Ovary (tissue), 9 donors: ENCODE measurements around the gene RALGPS1. TPM values are rescaled to one million over a fixed set of nuclear protein-coding genes. Genes with fewer than 3 reads are reported as not detected.

Experiments used
- DNase-seq, 5 donors: peaks; one replicate each; pipeline ENCODE4 v3.0.0-alpha.2; 2019 to 2020
- H3K27ac ChIP-seq, 2 donors: fragments of 200-600 bp; one replicate each; pipeline versions ENCODE4 v1.5.1 to v1.8.0; 2019 to 2022
- H3K27me3 ChIP-seq: fragments of 200-600 bp; one replicate; pipeline ENCODE4 v1.8.0; 2022
- H3K36me3 ChIP-seq: fragments of 200-600 bp; sonication (generic); one replicate; pipeline ENCODE4 v1.5.1; 2019
- H3K4me1 ChIP-seq: one replicate; pipeline ENCODE4 v1.8.1; 2013; ENCODE audit warnings: mild to moderate bottlenecking, moderate library complexity; ENCODE audit not compliant: insufficient read depth
- H3K4me3 ChIP-seq: fragments of 200-600 bp; sonication (generic); one replicate; pipeline ENCODE4 v1.5.1; 2017
- H3K9me3 ChIP-seq, 2 donors: fragments of 200-600 bp in 1 of 2; sonication (generic) in 1 of 2; one replicate each; pipeline versions ENCODE4 v1.5.1 to v1.8.1; 2013 to 2019; ENCODE audit warnings: mild to moderate bottlenecking in 1 of 2, moderate library complexity in 1 of 2
- CTCF ChIP-seq, 3 donors: fragments of 450-650 bp in 2 of 3; fragments of 200-600 bp in 1 of 3; IDR thresholded peaks; one replicate each; pipeline versions ENCODE4 v1.5.1 to v1.8.0; 2016 to 2022; ENCODE audit warnings: antibody characterized with exemption in 3 of 3, mild to moderate bottlenecking in 1 of 3
- EP300 ChIP-seq: sonication (generic); formaldehyde crosslinking; IDR thresholded peaks from one replicate; pipeline ENCODE4 v1.6.1; 2017; ENCODE audit warnings: antibody characterized with exemption
- POLR2A ChIP-seq: fragments of 450-650 bp; IDR thresholded peaks from one replicate; pipeline ENCODE4 v1.6.1; 2017; ENCODE audit warnings: antibody characterized with exemption, mild to moderate bottlenecking, moderate library complexity
- WGBS, 3 donors: extraction: QIAGEN DNeasy Blood & Tissue Kit in 1 of 3; methylation state at CpG; one replicate each; pipeline versions ENCODE4 v1.1.5 to v1.1.7; 2013 to 2017; 5-methylcytosine and 5-hydroxymethylcytosine counted together
- intact Hi-C, 4 donors: fragments of 100-400 bp; cut with DNase I; formaldehyde crosslinking; loops; one replicate each; pipeline versions ENCODE4 v1.11.0 to v1.15.1; 2022 to 2023
- polyA plus RNA-seq, 2 donors: library from polyadenylated mRNA; stranded (reverse); fragments of 200-250 nt in 1 of 2; fragments of 350-450 nt in 1 of 2; fragmentation: Illumina TruSeq in 1 of 2; extraction: RNeasy Lipid Tissue Mini Kit (QIAGEN cat#74804) in 1 of 2; gene quantifications; one replicate each; pipeline ENCODE4 v1.2.3, GENCODE V29; 2013 to 2014
- total RNA-seq, 7 donors: library from RNA; depleted of rRNA in 2 of 7; stranded (reverse); fragments of >200 nt in 2 of 7; fragmentation: NEBNext Ultra II Directional in 3 of 7; extraction: Animal tissue kit (Norgen Biotek cat#: 25700) in 3 of 7; gene quantifications; one replicate each; pipeline versions ENCODE4 v1.1.0 to v1.2.4, GENCODE V29; 2016 to 2023
- donor health status: DM: no; HTN: no; CAD: no; lungs with moderate emphysema.
- donor health status: DM: no; HTN: no; CAD: no.
- donor health status: Bipolar disorder and iron deficiency.
- donor health status: DM: yes; HTN: yes; CAD: no.
- donor health status: DM: no; HTN: no; CAD: no.
- donor health status: DM: yes; HTN: yes; CAD: no.

RALGPS1 gene
- total and polyA plus RNA-seq, 9 donors, result 2.3 to 13.1 (median 6.9) TPM

DNA sequence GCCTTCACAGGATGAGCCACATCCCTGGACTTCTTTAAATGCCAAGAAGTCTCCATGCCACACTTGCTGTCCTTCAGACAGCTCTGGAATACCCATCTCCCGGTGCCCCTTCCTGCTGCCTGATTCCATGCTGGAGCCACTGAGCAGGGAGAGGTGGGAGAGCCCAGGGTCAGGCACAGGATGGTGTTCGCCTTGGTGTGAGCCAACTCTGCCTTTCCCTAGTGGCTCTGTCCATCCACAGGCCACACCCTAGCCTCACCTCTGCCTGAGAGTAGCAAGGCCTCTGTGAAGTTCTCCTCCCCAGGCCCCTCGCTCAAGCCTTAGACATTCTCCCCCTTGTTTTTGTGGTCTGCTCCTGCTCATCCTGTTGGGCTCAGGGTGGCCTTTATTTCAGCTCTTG is 262.0 kb downstream of the RALGPS1 start:
- Histone ChIP-seq H3K27ac (no peak overlapping the region), H3K9me3 (no peaks in the 10 kb centered on the region), H3K4me1 (peaks cover 24% of the 10 kb centered on the region), H3K36me3 (no peaks in the 10 kb centered on the region), H3K4me3 (no peak overlapping the region), H3K27me3 (no peaks in the 10 kb centered on the region)
- TF ChIP-seq EP300, result no peak
- TF ChIP-seq POLR2A, result no peak
- TF ChIP-seq CTCF (IDR thresholded peaks at IDR 0.05), result no peak
- intact Hi-C loops, result loop anchor here in 1 of 4 donors (5.0 kb wide), 1 partner anchor 44 kb away; no protein-coding TSS in a partner anchor
- 97 to 99% (median 98%) methylated on average over 3 of the region's 3 CpGs for WGBS, 3 donors
- DNase-seq, result peak in 4 of 5 donors; percentile 5 to 24 (median 12)

DNA sequence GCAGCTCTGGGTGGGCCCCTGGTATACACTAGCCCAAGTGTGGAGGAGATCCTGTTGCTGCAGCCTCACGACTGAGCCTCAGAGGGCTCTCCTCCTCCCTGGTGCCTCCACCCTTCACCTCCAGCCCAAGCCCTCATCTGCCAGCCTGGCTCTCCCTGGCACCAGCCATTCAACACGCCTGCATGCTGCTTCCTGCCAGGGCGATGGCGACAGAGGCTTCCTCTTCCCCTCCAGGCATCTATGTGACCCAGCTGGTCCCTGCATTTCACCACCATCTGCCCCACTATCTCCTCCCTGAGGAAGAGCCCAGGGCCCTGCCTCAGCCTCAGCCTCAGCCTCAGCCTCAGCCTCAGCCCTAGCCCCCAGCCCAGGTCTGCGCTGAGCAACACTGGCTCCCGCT is 262.6 kb downstream of the RALGPS1 start:
- H3K4me1 ChIP-seq, result peaks cover 24% of the 10 kb centered on the region
- no peaks in the 10 kb centered on the region for H3K9me3 ChIP-seq
- no peak for TF ChIP-seq CTCF (IDR thresholded peaks at IDR 0.05)
- TF ChIP-seq POLR2A, result no peak
- TF ChIP-seq EP300, result no peak
- intact Hi-C loops, result loop anchor here in 1 of 4 donors (5.0 kb wide), 1 partner anchor 45 kb away; no protein-coding TSS in a partner anchor
- no peak overlapping the region for H3K27ac ChIP-seq
- no peak overlapping the region for H3K4me3 ChIP-seq
- H3K27me3 ChIP-seq, result no peaks in the 10 kb centered on the region
- DNase-seq, result peak; percentile 9 to 30 (median 19)
- WGBS, 3 donors, result 75 to 95% (median 91%) methylated on average over 5 to 6 of the region's 6 CpGs
- no peaks in the 10 kb centered on the region for H3K36me3 ChIP-seq

DNA sequence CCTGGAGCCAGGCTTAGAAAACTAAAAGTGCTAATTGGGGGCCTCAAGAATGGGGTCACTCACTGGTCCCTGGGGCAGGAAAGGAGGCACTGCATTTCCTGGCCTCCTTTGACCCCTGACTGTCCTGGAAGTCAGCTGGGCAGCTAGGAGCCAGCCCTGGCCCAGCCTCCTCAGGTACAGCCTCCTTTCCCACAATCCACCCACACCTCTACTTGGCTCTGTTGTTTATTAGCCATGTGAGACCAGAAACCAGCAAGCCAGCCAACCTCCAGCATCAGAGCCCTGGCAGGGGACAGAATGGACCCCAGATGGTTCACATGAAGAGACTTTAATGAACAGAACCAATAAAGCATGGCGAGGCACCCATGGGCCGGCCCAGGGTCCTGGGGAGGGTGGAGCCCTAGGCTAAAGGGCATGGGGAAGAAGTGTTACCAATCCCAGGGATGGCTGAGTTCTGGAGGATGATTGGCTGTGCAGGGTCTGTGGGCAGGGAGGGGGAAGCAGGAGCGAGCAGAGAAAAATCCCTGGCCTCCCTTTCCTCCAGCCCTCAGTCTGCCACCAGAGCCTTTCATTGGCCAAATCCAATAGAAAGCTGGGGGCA is 263.2 kb downstream of the RALGPS1 start:
- peak; percentile 6 to 30 (median 16) for DNase-seq
- WGBS, 3 donors, result 90 to 96% (median 93%) methylated on average over 3 of the region's 3 CpGs
- intact Hi-C loops, result loop anchor here in 1 of 4 donors (5.0 kb wide), 1 partner anchor 45 kb away; no protein-coding TSS in a partner anchor

More for the DNA sequence above, 263.2 kb downstream of the RALGPS1 start:
- Histone ChIP-seq H3K4me3 (no peak overlapping the region), H3K36me3 (no peaks in the 10 kb centered on the region), H3K4me1 (peaks cover 24% of the 10 kb centered on the region), H3K27ac (no peak overlapping the region), H3K27me3 (no peaks in the 10 kb centered on the region), H3K9me3 (no peaks in the 10 kb centered on the region)
- TF ChIP-seq CTCF (IDR thresholded peaks at IDR 0.05) (no peak), POLR2A (no peak), EP300 (no peak)
